Ectodermal cell (in vitro differentiated cells): Measurements from ENCODE around the gene DUSP18.

Experiments
- H3K27ac ChIP-seq: 2 replicates; pipeline ENCODE4 v1.7.0; 2013; ENCODE audit warnings: mild to moderate bottlenecking, low read depth, low read length; ENCODE audit not compliant: insufficient read depth, poor library complexity, severe bottlenecking
- H3K27me3 ChIP-seq: 2 replicates; pipeline ENCODE4 v1.7.0; 2013; ENCODE audit warnings: mild to moderate bottlenecking, low read length; ENCODE audit not compliant: insufficient read depth, control insufficient read depth, poor library complexity, severe bottlenecking
- H3K36me3 ChIP-seq: one replicate; pipeline ENCODE4 v1.7.0; 2013; ENCODE audit warnings: low read length; ENCODE audit not compliant: control insufficient read depth, insufficient read depth
- H3K4me1 ChIP-seq: one replicate; pipeline ENCODE4 v1.7.0; 2013; ENCODE audit warnings: low read length; ENCODE audit not compliant: control insufficient read depth, insufficient read depth
- H3K4me3 ChIP-seq: 2 replicates; pipeline ENCODE4 v1.7.0; 2013; ENCODE audit warnings: low read depth, low read length, control low read depth; ENCODE audit not compliant: insufficient read depth
- H3K9me3 ChIP-seq: 2 replicates; pipeline ENCODE4 v1.7.0; 2013; ENCODE audit warnings: mild to moderate bottlenecking, low read length, moderate library complexity; ENCODE audit not compliant: control insufficient read depth
- WGBS, 2 experiments: methylation state at CpG; one replicate each; pipeline ENCODE4 v1.1.7; 2013; ENCODE audit warnings: missing lambda C conversion rate in 2 of 2; 5-methylcytosine and 5-hydroxymethylcytosine counted together

DUSP18 gene

GRCh38 chr22:30665266-30665665 lies 2.4 kb downstream of the DUSP18 start:
- WGBS, 2 experiments = 82 to 97% methylated on average over 2 of the region's 2 CpGs
- no peaks in the 10 kb centered on the region for H3K9me3 ChIP-seq
- H3K36me3 ChIP-seq = no peaks in the 10 kb centered on the region
- H3K27ac ChIP-seq = no peak overlapping the region
- H3K4me3 ChIP-seq = no peak overlapping the region
- peaks cover 6% of the 10 kb centered on the region for H3K4me1 ChIP-seq
- peaks cover 18% of the 10 kb centered on the region for H3K27me3 ChIP-seq

GRCh38 chr22:30664798-30665197 lies 2.9 kb downstream of the DUSP18 start:
- Histone ChIP-seq H3K27me3 (peaks cover 14% of the 10 kb centered on the region), H3K4me3 (no peak overlapping the region), H3K4me1 (peaks cover 6% of the 10 kb centered on the region), H3K27ac (no peak overlapping the region), H3K9me3 (no peaks in the 10 kb centered on the region), H3K36me3 (no peaks in the 10 kb centered on the region)
- 94 to 96% methylated on average over 13 of the region's 13 CpGs for WGBS, 2 experiments

GRCh38 chr22:30662040-30662439 lies 5.6 kb downstream of the DUSP18 start:
- H3K27ac ChIP-seq = no peak overlapping the region
- H3K27me3 ChIP-seq = no peaks in the 10 kb centered on the region
- H3K9me3 ChIP-seq = no peaks in the 10 kb centered on the region
- no peak overlapping the region for H3K4me3 ChIP-seq
- 94 to 98% methylated on average over 4 of the region's 4 CpGs for WGBS, 2 experiments
- no peaks in the 10 kb centered on the region for H3K36me3 ChIP-seq
- no peaks in the 10 kb centered on the region for H3K4me1 ChIP-seq

- WGBS, 2 experiments = 13 to 20% methylated on average over 1 to 3 of the region's 3 CpGs
- Histone ChIP-seq H3K4me1 (no peaks in the 10 kb centered on the region), H3K27me3 (no peaks in the 10 kb centered on the region), H3K9me3 (no peaks in the 10 kb centered on the region), H3K36me3 (no peaks in the 10 kb centered on the region), H3K4me3 (no peak overlapping the region), H3K27ac (no peak overlapping the region)
Measured at GRCh38 chr22:30655532-30655931, 12.1 kb downstream of the DUSP18 start.

DNA sequence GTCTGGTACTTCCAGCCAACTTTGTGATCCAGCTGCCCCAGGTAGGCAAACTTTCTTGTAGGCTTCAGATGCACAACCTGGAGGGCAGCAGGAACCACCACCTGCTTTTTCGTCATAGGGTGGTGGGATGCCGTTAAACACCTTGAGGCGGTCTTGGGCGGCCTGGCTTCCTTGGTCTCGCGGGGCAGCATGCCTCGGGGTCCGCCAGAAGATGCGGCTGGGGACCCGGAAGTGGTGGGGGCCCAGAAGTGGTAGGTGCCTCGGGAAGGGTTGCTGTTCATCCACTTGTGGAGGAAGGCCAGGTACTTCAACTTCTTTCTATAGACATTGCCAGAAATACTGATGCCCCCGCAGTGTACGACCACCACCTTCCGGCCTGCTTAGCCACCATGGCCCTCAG lies 13.3 kb downstream of the DUSP18 start:
- WGBS, 2 experiments = 94 to 96% methylated on average over 14 of the region's 14 CpGs
- no peak overlapping the region for H3K27ac ChIP-seq

GRCh38 chr22:30652852-30653251 lies 14.8 kb downstream of the DUSP18 start:
- no peaks in the 10 kb centered on the region for H3K4me1 ChIP-seq
- H3K4me3 ChIP-seq = no peak overlapping the region
- 75 to 83% methylated on average over 2 of the region's 2 CpGs for WGBS, 2 experiments
- H3K9me3 ChIP-seq = no peaks in the 10 kb centered on the region
- H3K36me3 ChIP-seq = no peaks in the 10 kb centered on the region
- H3K27me3 ChIP-seq = no peaks in the 10 kb centered on the region
- no peak overlapping the region for H3K27ac ChIP-seq

More for the DNA sequence above, 13.3 kb downstream of the DUSP18 start:
- no peak overlapping the region for H3K4me3 ChIP-seq
- H3K27me3 ChIP-seq = no peaks in the 10 kb centered on the region
- no peaks in the 10 kb centered on the region for H3K36me3 ChIP-seq
- H3K9me3 ChIP-seq = no peaks in the 10 kb centered on the region
- no peaks in the 10 kb centered on the region for H3K4me1 ChIP-seq

GRCh38 chr22:30650508-30651116 lies 17.1 kb downstream of the DUSP18 start:
- Histone ChIP-seq H3K27ac (no peak overlapping the region), H3K4me3 (no peak overlapping the region), H3K9me3 (no peaks in the 10 kb centered on the region), H3K27me3 (no peaks in the 10 kb centered on the region), H3K36me3 (no peaks in the 10 kb centered on the region), H3K4me1 (no peaks in the 10 kb centered on the region)
- 79 to 84% methylated on average over 5 of the region's 5 CpGs for WGBS, 2 experiments

DNA sequence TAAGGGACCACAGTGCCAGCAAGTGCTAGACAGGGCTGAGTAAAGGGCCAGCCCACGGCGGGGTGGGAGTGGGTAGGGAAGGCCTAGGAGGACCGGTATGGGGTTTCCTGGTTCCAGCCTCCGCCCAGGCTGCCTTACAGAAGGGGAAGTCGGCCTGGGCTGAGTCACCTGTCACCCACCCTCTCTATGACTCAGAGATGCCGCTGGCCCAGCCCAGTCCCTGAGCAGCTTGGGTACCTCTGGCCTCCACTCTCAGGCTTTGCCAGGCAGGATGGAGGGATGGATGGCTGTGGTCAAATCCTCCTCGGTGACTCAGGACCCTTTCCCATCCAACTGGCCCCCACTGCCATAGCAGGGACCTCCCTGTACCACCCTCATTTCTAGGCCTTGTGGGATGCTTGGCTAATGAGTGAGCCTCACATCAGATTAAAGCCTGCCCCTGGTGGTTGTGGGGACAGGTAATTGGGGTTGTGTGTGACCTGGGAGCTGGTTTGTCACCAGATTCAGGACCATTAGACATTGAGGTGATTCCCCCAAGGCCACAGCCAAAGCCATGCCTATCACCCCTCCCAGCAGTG lies 18.2 kb downstream of the DUSP18 start:
- Histone ChIP-seq H3K27ac (no peak overlapping the region), H3K4me1 (no peaks in the 10 kb centered on the region), H3K27me3 (no peaks in the 10 kb centered on the region), H3K4me3 (no peak overlapping the region), H3K9me3 (no peaks in the 10 kb centered on the region), H3K36me3 (no peaks in the 10 kb centered on the region)
- 75 to 78% methylated on average over 7 of the region's 7 CpGs for WGBS, 2 experiments

- H3K27ac ChIP-seq = no peak overlapping the region
- H3K27me3 ChIP-seq = no peaks in the 10 kb centered on the region
- no peak overlapping the region for H3K4me3 ChIP-seq
- H3K9me3 ChIP-seq = no peaks in the 10 kb centered on the region
- WGBS, 2 experiments = 85 to 90% methylated on average over 3 of the region's 3 CpGs
- H3K4me1 ChIP-seq = no peaks in the 10 kb centered on the region
- no peaks in the 10 kb centered on the region for H3K36me3 ChIP-seq
Measured at GRCh38 chr22:30648825-30649224, 18.9 kb downstream of the DUSP18 start.

DNA sequence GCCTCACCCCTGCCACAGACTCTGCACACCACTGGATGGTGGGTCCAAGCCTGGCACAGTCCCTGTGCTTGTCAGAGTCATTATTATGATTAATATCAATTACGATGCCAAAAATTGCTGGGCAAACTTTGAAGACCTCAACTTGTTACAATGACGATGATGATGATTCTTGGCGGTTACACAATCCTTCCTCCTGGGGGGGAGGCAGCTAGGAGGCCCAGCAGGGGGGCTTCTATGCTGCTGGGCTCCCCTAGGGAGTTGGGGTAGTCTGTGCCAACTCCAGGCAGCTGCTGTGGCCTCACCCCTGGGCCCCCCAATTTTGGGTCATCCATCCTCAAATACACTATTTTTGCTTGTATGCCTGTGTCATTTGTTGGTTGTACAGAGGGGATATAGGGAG lies 20.1 kb downstream of the DUSP18 start:
- H3K36me3 ChIP-seq = no peaks in the 10 kb centered on the region
- no peaks in the 10 kb centered on the region for H3K9me3 ChIP-seq
- H3K4me1 ChIP-seq = no peaks in the 10 kb centered on the region
- 92 to 98% methylated on average over 3 of the region's 3 CpGs for WGBS, 2 experiments
- no peak overlapping the region for H3K27ac ChIP-seq
- no peaks in the 10 kb centered on the region for H3K27me3 ChIP-seq
- no peak overlapping the region for H3K4me3 ChIP-seq
